Gastrocnemius medialis (tissue), 4 donors: ENCODE measurements around the gene PRKAR1A. TPM values are rescaled to one million over a fixed set of nuclear protein-coding genes. Genes with fewer than 3 reads are reported as not detected.

Source experiments
- ATAC-seq, 2 donors: fragments of 150-250 bp; one replicate each; pipeline ENCODE4 v1.9.1; 2016
- DNase-seq, 2 donors: peaks; one replicate each; pipeline ENCODE4 v3.0.0-alpha.2; 2019
- H3K27ac ChIP-seq, 4 donors: fragments of 200-600 bp; sonication (generic); 1 replicate in 1 of 4; 2 replicates in 3 of 4; pipeline ENCODE4 v1.5.1; 2016 to 2018; ENCODE audit warnings: mild to moderate bottlenecking in 2 of 4, moderate library complexity in 1 of 4
- H3K27me3 ChIP-seq, 3 donors: fragments of 200-600 bp; sonication (generic) in 2 of 3; 1 replicate in 1 of 3; 2 replicates in 2 of 3; pipeline versions ENCODE4 v1.5.1 to v1.6.0; 2016 to 2019; ENCODE audit warnings: mild to moderate bottlenecking in 1 of 3, moderate library complexity in 1 of 3
- H3K36me3 ChIP-seq, 2 donors: fragments of 200-600 bp; sonication (generic) in 1 of 2; one replicate each; pipeline ENCODE4 v1.5.1; 2017 to 2018
- H3K4me1 ChIP-seq, 2 donors: fragments of 200-600 bp; sonication (generic) in 1 of 2; one replicate each; pipeline ENCODE4 v1.5.1; 2016 to 2017; ENCODE audit warnings: mild to moderate bottlenecking in 2 of 2
- H3K4me3 ChIP-seq, 4 donors: fragments of 200-600 bp; sonication (generic) in 3 of 4; 1 replicate in 1 of 4; 2 replicates in 3 of 4; pipeline ENCODE4 v1.5.1; 2016 to 2019; ENCODE audit warnings: mild to moderate bottlenecking in 2 of 4
- H3K9me3 ChIP-seq, 3 donors: fragments of 200-600 bp; sonication (generic) in 2 of 3; 1 replicate in 1 of 3; 2 replicates in 2 of 3; pipeline ENCODE4 v1.5.1; 2016 to 2019
- CTCF ChIP-seq, 5 experiments: fragments of 450-650 bp in 3 of 5; fragments of 200-600 bp in 2 of 5; sonication (generic) in 2 of 5; IDR thresholded peaks in 4 of 5; conservative IDR thresholded peaks in 1 of 5; 1 replicate in 4 of 5; 2 replicates in 1 of 5; pipeline ENCODE4 v1.5.1; 2016 to 2019; ENCODE audit warnings: antibody characterized with exemption in 5 of 5, mild to moderate bottlenecking in 3 of 5, moderate library complexity in 3 of 5
- POLR2A ChIP-seq, 2 donors: fragments of 450-650 bp; IDR thresholded peaks; one replicate each; pipeline ENCODE4 v1.6.1; 2017; ENCODE audit warnings: antibody characterized with exemption in 2 of 2, mild to moderate bottlenecking in 2 of 2, moderate library complexity in 2 of 2
- in situ Hi-C, 4 donors: fragments of 200-750 bp; cut with MboI; loops; one replicate each; pipeline versions ENCODE4 v1.15.0 to v1.8.0; 2017; ENCODE audit warnings: low sequenced_read_pairs in 4 of 4
- intact Hi-C: fragments of 100-400 bp; cut with DNase I; formaldehyde crosslinking; loops from one replicate; pipeline ENCODE4 v1.15.1; 2023; ENCODE audit warnings: low total_unique reads
- total RNA-seq, 4 donors: library from RNA; depleted of rRNA; stranded (reverse); fragments of >200 nt; gene quantifications; one replicate each; pipeline versions ENCODE4 v1.1.0 to v1.2.3, GENCODE V29; 2016

Gene PRKAR1A
- total RNA-seq, 4 donors from 2014 or later = 271 to 656 (median 557) TPM

DNA sequence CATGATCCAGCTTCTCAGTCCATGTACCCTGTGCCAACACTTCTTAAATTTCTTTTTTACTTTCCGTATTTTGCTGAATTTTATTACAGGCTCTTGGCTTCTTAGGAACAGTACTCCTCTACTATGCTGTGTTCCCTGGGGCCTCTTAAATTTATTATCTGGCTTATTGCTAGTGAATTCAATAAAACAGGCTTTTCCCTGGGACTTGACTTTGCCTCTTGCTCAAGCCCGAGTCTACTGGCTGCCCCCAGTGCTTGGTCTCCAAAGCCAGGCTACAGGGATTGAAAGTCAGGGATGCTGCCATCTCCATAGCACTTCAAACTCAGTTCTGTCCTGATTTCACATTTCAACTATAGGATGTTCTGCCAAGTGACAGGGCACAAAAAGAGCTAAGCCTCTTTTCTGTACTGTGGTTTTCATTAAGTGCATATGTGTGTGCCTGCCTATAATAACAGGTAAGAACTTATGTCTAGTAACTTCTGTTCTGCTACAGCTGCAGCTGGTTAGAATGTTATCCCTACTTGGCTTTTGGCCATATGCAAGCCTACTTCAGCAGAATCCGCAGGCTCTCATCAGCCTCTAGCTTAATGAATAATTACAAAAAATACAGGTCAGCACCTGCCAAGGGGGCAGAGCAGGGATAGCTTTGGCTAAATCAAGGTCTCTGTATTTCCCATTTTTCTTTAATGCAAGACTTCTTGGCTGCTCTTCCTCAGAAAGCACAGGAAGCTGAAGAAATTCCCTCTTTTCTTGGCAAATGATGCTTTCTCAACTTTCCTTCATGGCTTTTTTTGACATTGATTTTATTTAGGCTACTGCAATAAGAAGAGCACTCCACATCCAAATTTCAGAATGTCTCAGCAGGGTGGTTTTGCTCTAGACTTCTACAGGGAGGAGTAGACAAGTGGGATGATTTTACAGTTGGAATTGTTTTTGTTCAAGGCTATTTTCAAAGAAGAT is 80.7 kb downstream of the PRKAR1A start:
- H3K4me1 ChIP-seq = no peaks in the 10 kb centered on the region
- TF ChIP-seq POLR2A (IDR thresholded peaks at IDR 0.05) (no peak), CTCF (IDR thresholded peaks at IDR 0.05 in 4 of 5, conservative IDR thresholded peaks at IDR 0.05 in 1 of 5) (no peak)
- ATAC-seq (peak; percentile 59 to 63), DNase-seq (peak in 1 of 2 donors; percentile 34)
- no peaks in the 10 kb centered on the region for H3K36me3 ChIP-seq
- H3K27me3 ChIP-seq = no peaks in the 10 kb centered on the region
- intact Hi-C loops = no loop called here
- H3K9me3 ChIP-seq = no peaks in the 10 kb centered on the region
- H3K4me3 ChIP-seq = no peak overlapping the region
- in situ Hi-C loops = no loop called here
- H3K27ac ChIP-seq = peak overlapping the region in 2 of 4 donors; percentile 13 to 17

GRCh38 chr17:68594552-68594951 is 82.3 kb downstream of the PRKAR1A start:
- H3K4me1 ChIP-seq = no peaks in the 10 kb centered on the region
- H3K27ac ChIP-seq = peak overlapping the region in 1 of 4 donors; percentile 35
- peaks cover 1 to 4% (median 2%) of the 10 kb centered on the region in 3 donors for H3K27me3 ChIP-seq
- H3K9me3 ChIP-seq = no peaks in the 10 kb centered on the region
- intact Hi-C loops (no loop called here), in situ Hi-C loops (no loop called here)
- no peaks in the 10 kb centered on the region for H3K36me3 ChIP-seq
- no peak for DNase-seq
- no peak overlapping the region for H3K4me3 ChIP-seq
- ATAC-seq = no peak
- TF ChIP-seq CTCF (IDR thresholded peaks at IDR 0.05 in 4 of 5, conservative IDR thresholded peaks at IDR 0.05 in 1 of 5) (no peak), POLR2A (IDR thresholded peaks at IDR 0.05) (no peak)

DNA sequence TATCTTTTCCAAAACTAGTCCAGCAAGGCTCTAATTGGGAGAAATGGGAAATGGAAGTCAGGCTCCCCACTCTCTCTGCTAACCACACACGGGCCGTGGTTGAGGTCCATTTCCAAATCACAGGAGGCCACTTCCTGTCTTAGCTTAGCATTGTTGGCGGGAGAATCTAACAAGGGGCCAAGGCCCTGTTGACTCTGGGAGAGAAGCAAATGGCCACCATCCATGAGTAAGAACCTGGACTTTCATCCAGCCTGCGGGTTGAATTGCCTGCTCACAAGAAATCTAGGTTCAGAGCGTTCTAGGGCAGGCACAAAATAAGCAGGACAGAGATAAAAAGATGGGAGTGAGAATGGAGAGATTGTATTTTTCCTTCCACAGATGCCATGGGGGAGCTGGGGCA is 83.3 kb downstream of the PRKAR1A start:
- Histone ChIP-seq H3K36me3 (no peaks in the 10 kb centered on the region), H3K4me1 (no peaks in the 10 kb centered on the region), H3K27me3 (peaks cover 9 to 13% (median 12%) of the 10 kb centered on the region in 3 donors), H3K9me3 (no peaks in the 10 kb centered on the region), H3K27ac (peak overlapping the region in 3 of 4 donors; percentile 3 to 43 (median 35)), H3K4me3 (no peak overlapping the region)
- ATAC-seq (no peak), DNase-seq (peak; percentile 12 to 44)
- TF ChIP-seq CTCF (IDR thresholded peaks at IDR 0.05 in 4 of 5, conservative IDR thresholded peaks at IDR 0.05 in 1 of 5) (no peak), POLR2A (IDR thresholded peaks at IDR 0.05) (no peak)
- intact Hi-C loops = no loop called here
- in situ Hi-C loops = no loop called here

DNA sequence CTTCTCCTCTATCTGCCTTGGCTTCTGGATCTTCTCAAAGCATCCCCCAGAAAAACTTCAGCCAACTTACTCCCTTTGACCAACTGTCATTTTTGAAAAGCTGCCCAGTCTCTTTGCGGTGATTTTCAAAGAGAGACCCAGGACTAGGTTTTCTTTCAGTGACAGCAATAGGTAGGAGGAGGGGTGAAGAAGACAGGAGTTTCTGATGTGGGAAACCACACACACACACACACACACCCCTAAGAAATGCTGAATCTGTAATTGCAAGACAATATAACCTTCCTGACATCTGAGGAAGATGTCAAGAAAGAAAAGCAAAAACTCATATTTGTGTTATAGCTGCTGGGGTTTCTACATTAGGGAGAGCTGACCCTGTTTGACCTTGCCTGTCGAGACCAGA is 83.8 kb downstream of the PRKAR1A start:
- H3K4me1 ChIP-seq = peaks cover 0 to under 1% of the 10 kb centered on the region in 2 donors
- TF ChIP-seq CTCF (IDR thresholded peaks at IDR 0.05 in 4 of 5, conservative IDR thresholded peaks at IDR 0.05 in 1 of 5) (no peak), POLR2A (IDR thresholded peaks at IDR 0.05) (no peak)
- H3K4me3 ChIP-seq = no peak overlapping the region
- H3K36me3 ChIP-seq = no peaks in the 10 kb centered on the region
- peaks cover 9 to 15% (median 13%) of the 10 kb centered on the region in 3 donors for H3K27me3 ChIP-seq
- in situ Hi-C loops (no loop called here), intact Hi-C loops (no loop called here)
- ATAC-seq (no peak), DNase-seq (no peak)
- no peaks in the 10 kb centered on the region for H3K9me3 ChIP-seq
- H3K27ac ChIP-seq = peak overlapping the region in 3 of 4 donors; percentile 3 to 43 (median 35)
